Pancreas (tissue), 10 donors: ENCODE data around the gene GPR161. TPM values are rescaled to one million over a fixed set of nuclear protein-coding genes. Genes with fewer than 3 reads are reported as not detected.

Experiments
- ATAC-seq, 4 donors: fragments of 200-7000 bp; cut with Tn5 transposase; one replicate each; pipeline versions ENCODE4 v1.8.0 to v1.9.1; 2020; ENCODE audit warnings: mild to moderate bottlenecking in 4 of 4, moderate library complexity in 4 of 4
- DNase-seq, 6 donors: peaks; one replicate each; pipeline ENCODE4 v3.0.0-alpha.2; 2020
- FAIRE-seq: peaks from 2 replicates; lab custom pipeline; 2012; peaks lifted over from hg19 to GRCh38; lab: Jason Lieb, UNC
- H3K27ac ChIP-seq, 4 donors: fragments of 200-600 bp; sonication (generic); 1 replicate in 3 of 4; 2 replicates in 1 of 4; pipeline versions ENCODE4 v1.5.0 to v1.8.0; 2020
- H3K27me3 ChIP-seq, 4 donors: fragments of 200-600 bp; one replicate each; pipeline ENCODE4 v1.8.0; 2021
- H3K36me3 ChIP-seq, 3 donors: fragments of 200-600 bp; sonication (generic) in 1 of 3; one replicate each; pipeline versions ENCODE4 v1.5.0 to v1.8.0; 2020 to 2021
- H3K4me1 ChIP-seq, 3 donors: fragments of 200-600 bp; one replicate each; pipeline ENCODE4 v1.8.0; 2021
- H3K4me3 ChIP-seq, 4 donors: fragments of 200-600 bp; sonication (generic) in 2 of 4; one replicate each; pipeline versions ENCODE4 v1.5.0 to v1.8.0; 2020 to 2021
- H3K9me3 ChIP-seq, 4 donors: fragments of 200-600 bp; one replicate each; pipeline ENCODE4 v1.8.0; 2021
- WGBS, 2 donors: extraction: QIAGEN DNeasy Blood & Tissue Kit; methylation state at CpG; one replicate each; pipeline ENCODE4 v1.1.7; 2013; 5-methylcytosine and 5-hydroxymethylcytosine counted together
- intact Hi-C, 3 donors: fragments of 100-400 bp; cut with DNase I; formaldehyde crosslinking; loops; one replicate each; pipeline versions ENCODE4 v1.11.1 to v1.14.2; 2022
- polyA plus RNA-seq, 2 donors: library from polyadenylated mRNA; stranded (reverse); fragments of 200-250 nt; gene quantifications; one replicate each; pipeline ENCODE4 v1.2.3, GENCODE V29; 2013
- total RNA-seq, 6 donors: library from RNA; stranded (reverse); fragmentation: NEBNext Ultra II Directional in 4 of 6; extraction: Animal tissue kit (Norgen Biotek cat#: 25700) in 4 of 6; gene quantifications; one replicate each; pipeline versions ENCODE4 v1.2.1 to v1.2.4, GENCODE V29; 2021 to 2023
- TF ChIP-seq, protein P1 (sequence below), 4 donors: fragments of 200-600 bp; sonication (generic) in 3 of 4; IDR thresholded peaks; one replicate each; pipeline versions ENCODE4 v1.5.0 to v1.8.0; 2021; ENCODE audit warnings: antibody characterized with exemption in 4 of 4
- donor health status: healthy with polysubstance abuse.
- donor health status: DM: no; HTN: no; CAD: no; lungs with moderate emphysema.
- donor health status: DM: no; HTN: no; CAD: no.
- donor health status: control.
- donor health status: control.
- donor health status: Bipolar disorder and iron deficiency.
- donor health status: DM: yes; HTN: yes; CAD: no.
- donor health status: DM: no; HTN: no; CAD: no.
- donor health status: DM: no; HTN: no; CAD: no.
- donor health status: DM: yes; HTN: yes; CAD: no.

The GPR161 gene
- total and polyA plus RNA-seq, 8 donors, result 2.5 to 9.7 (median 9.0) TPM

DNA sequence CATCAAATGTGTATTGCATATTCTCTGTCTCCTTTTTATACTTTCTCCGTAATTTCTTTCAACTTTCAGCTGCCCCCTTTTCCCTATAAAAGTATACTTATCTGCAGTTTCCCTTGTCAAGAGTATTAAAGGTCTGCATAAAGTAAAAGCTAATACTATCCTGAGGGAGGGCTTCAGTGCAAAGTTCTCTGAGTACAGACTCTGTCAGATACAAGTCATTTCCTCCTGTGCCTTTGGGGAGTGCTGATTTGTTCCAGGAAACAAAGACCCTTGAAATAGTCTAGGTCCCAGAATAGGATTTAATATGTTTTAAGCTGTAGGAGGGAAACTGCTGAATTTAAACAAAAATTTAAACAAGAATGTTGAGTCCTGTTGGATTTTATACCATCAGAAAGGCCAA, 11.7 kb downstream of the GPR161 start:
- H3K27me3 ChIP-seq, result no peaks in the 10 kb centered on the region
- no peak for DNase-seq
- H3K4me3 ChIP-seq, result no peak overlapping the region
- no peak for FAIRE-seq
- no peaks in the 10 kb centered on the region for H3K36me3 ChIP-seq
- intact Hi-C loops, result no loop called here
- H3K27ac ChIP-seq, result no peak overlapping the region
- TF ChIP-seq, protein P1, sequence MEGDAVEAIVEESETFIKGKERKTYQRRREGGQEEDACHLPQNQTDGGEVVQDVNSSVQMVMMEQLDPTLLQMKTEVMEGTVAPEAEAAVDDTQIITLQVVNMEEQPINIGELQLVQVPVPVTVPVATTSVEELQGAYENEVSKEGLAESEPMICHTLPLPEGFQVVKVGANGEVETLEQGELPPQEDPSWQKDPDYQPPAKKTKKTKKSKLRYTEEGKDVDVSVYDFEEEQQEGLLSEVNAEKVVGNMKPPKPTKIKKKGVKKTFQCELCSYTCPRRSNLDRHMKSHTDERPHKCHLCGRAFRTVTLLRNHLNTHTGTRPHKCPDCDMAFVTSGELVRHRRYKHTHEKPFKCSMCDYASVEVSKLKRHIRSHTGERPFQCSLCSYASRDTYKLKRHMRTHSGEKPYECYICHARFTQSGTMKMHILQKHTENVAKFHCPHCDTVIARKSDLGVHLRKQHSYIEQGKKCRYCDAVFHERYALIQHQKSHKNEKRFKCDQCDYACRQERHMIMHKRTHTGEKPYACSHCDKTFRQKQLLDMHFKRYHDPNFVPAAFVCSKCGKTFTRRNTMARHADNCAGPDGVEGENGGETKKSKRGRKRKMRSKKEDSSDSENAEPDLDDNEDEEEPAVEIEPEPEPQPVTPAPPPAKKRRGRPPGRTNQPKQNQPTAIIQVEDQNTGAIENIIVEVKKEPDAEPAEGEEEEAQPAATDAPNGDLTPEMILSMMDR (IDR thresholded peaks at IDR 0.05), result no peak
- no peaks in the 10 kb centered on the region for H3K9me3 ChIP-seq
- ATAC-seq, result no peak
- WGBS, 2 donors, result 93% methylated on average over 1 of the region's 1 CpG
- peaks cover 7 to 10% (median 9%) of the 10 kb centered on the region in 3 donors for H3K4me1 ChIP-seq

DNA sequence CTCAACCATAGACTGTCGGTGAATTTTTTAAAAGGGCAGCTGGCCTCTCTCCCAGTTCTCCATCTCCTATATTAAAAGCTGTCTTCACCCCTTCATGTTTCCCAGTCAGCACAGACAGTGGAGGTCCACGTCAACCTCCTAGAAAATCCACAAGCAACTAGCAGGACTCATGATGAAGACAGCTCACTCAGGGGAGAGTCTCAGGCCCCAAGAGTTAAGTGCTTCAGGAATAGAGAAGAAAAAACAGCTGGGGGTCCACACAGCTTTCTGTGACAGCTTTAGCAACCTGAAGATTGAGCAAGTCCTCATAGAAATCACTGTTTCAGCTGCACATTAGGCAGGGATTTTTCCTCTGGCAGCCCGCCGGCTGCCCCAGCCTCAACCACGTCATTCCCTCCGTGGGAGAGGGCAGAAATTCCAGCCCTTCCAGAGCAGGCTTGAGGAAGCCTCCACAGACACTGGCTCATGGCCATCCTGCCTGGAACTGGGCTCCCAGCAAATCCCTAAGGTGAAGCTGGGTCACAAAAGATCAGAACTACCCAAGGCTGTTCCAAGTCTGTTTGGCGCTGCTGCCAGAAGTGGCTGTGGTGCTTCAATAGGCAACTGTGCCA, 15.2 kb downstream of the GPR161 start:
- Histone ChIP-seq H3K4me1 (peaks cover 16 to 20% (median 18%) of the 10 kb centered on the region in 3 donors), H3K27me3 (no peaks in the 10 kb centered on the region), H3K36me3 (no peaks in the 10 kb centered on the region), H3K27ac (peak overlapping the region in 3 of 4 donors; percentile 7 to 25 (median 15)), H3K9me3 (no peaks in the 10 kb centered on the region), H3K4me3 (no peak overlapping the region)
- ATAC-seq, result peak; percentile 82 to 86 (median 84)
- intact Hi-C loops, result no loop called here
- peak in 5 of 6 donors; percentile 33 to 76 (median 63) for DNase-seq
- 29 to 32% methylated on average over 7 of the region's 7 CpGs for WGBS, 2 donors
- TF ChIP-seq, protein P1 (IDR thresholded peaks at IDR 0.05), result no peak
- FAIRE-seq, result no peak

DNA sequence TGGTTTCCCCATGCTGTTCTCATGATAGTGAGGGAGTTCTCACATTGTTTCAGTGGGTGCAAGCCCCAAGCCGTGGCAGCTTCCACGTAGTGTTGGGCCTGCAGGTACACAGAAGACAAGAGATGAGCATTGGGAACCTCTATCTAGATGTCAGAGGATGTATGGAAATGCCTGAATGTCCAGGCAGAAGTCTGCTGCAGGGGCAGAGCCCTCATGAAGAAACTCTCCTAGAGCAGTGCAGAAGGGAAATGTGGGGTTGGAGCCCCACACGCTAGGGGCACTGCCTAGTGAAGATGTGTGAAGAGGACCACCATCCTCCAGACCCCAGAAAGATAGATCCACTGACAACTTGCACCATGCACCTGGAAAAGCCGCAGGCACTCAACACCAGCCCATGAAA, 17.0 kb downstream of the GPR161 start:
- FAIRE-seq, result no peak
- intact Hi-C loops, result no loop called here
- WGBS, 2 donors, result 97 to 98% methylated on average over 4 of the region's 4 CpGs
- Histone ChIP-seq H3K36me3 (no peaks in the 10 kb centered on the region), H3K9me3 (no peaks in the 10 kb centered on the region), H3K4me3 (no peak overlapping the region), H3K27ac (no peak overlapping the region), H3K4me1 (peaks cover 21 to 27% (median 22%) of the 10 kb centered on the region in 3 donors), H3K27me3 (no peaks in the 10 kb centered on the region)
- no peak for DNase-seq
- TF ChIP-seq, protein P1 (IDR thresholded peaks at IDR 0.05), result no peak
- no peak for ATAC-seq

DNA sequence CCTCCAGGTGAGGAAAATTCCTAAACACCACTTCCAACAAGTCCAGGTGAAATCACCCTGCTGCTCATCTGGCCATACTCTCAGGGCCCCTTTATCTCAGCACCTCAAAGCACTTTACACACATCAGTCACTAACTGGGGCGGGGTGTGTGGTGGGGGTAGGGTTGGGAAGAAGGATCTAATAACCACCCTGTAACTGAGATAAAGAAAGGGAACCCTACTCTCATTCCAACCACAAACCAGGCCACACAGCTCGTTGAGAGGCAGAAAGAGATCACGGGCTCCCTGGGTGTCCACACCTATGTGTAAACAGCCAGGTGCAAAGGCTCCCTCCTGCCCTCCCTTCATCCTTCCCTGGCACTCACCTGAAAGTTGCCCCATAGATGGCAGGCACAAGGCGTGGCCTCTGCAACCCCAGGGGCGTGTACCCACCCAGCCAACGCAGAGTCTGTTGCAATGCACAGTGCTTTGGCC, 20.4 kb downstream of the GPR161 start:
- FAIRE-seq (no peak), ATAC-seq (peak; percentile 85 to 90 (median 89)), DNase-seq (peak; percentile 58 to 77 (median 65))
- Histone ChIP-seq H3K36me3 (no peaks in the 10 kb centered on the region), H3K27ac (peak overlapping the region in 3 of 4 donors; percentile 16 to 75 (median 55)), H3K4me3 (no peak overlapping the region), H3K27me3 (no peaks in the 10 kb centered on the region), H3K4me1 (peaks cover 15 to 21% (median 15%) of the 10 kb centered on the region in 3 donors), H3K9me3 (no peaks in the 10 kb centered on the region)
- intact Hi-C loops, result no loop called here
- TF ChIP-seq, protein P1 (IDR thresholded peaks at IDR 0.05), result no peak
- WGBS, 2 donors, result 44 to 45% methylated on average over 6 of the region's 6 CpGs

DNA sequence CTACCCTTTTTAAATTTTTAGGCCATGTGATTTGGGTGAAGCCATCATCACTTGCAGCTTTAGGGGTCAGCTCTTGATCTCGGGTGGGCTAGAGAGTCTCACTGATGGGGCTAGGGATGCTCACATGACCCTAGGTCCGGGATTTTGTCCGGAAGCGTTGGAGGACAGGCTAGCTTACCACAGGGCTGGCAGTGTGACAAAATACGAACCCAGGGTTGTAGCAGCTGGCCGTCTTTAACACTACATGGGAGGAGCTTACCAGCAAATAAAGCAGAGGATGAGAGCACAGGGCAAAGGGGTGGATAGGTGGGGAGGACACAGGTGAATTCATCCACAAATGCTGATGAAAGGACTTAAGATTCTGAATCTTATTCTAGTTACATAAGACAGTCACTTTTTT, 21.9 kb downstream of the GPR161 start:
- intact Hi-C loops, result no loop called here
- Histone ChIP-seq H3K27me3 (no peaks in the 10 kb centered on the region), H3K4me3 (no peak overlapping the region), H3K36me3 (no peaks in the 10 kb centered on the region), H3K27ac (no peak overlapping the region), H3K9me3 (no peaks in the 10 kb centered on the region), H3K4me1 (peaks cover 11 to 18% (median 14%) of the 10 kb centered on the region in 3 donors)
- FAIRE-seq (no peak), ATAC-seq (no peak), DNase-seq (no peak)
- TF ChIP-seq, protein P1 (IDR thresholded peaks at IDR 0.05), result no peak
- 44 to 50% methylated on average over 6 of the region's 6 CpGs for WGBS, 2 donors
